ENCODE data around the gene UBE2J2.

DNA sequence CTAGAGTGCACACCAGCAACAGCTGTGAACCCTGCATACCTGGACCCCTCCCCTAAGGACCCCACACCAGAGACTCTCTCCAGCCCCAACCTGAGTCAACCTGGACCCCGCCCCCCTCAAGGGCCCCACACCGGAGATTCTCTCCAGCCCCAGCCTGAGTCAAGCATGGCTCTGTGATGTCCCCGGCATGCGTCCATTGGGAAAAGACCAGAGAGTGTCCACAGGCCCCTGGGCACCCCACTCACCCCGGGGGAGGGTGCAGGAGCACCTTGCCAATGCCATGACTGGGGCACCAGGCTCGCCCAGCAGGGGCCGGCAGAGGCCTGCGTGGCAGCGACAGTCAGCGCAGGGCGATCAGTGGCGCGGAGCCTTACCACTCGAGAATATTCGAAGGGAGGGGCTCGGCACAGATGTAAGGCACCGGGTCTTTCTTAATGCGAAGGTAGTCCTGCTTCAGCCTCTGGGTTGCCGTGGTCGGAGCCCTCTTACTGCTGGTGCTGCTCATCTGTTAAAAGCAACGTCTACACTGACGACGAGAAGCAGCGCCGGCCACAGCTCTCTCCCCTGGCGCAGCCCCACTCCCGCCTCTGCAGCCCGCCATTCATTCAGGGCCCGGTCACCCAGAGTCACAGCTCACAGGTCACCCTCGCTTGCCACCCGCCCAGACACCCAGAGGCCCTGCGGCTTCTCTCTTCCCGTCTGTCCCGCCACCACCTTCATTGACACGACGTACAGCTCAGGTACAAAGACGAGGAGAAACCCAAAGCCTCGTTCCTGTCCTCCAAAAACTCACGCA, 6.0 kb downstream of the UBE2J2 start:
- TF ChIP-seq POLR2AphosphoS5 (IDR thresholded peaks at IDR 0.05; ENCODE audit: borderline replicate concordance, low read depth, low read length) (no peak), EZH2 (IDR thresholded peaks at IDR 0.05) (no peak)
